ENCODE data around the gene NPIPB12.
"Not testable (repeated sequence)": the region's sequence is repeated elsewhere in the genome, so short reads cannot be mapped to it uniquely, and the experiment has no call there.

NPIPB12 gene

GRCh38 chr16:29506308-29506707 lies at the start of gene NPIPB12:
Gene NPIPB12 (minus strand): TSS chr16:29506408.
- DNase-seq, result not testable (repeated sequence)

- DNase-seq, result not testable (repeated sequence)
Measured at GRCh38 chr16:29521520-29521919, 15.3 kb upstream of the NPIPB12 start.

DNA sequence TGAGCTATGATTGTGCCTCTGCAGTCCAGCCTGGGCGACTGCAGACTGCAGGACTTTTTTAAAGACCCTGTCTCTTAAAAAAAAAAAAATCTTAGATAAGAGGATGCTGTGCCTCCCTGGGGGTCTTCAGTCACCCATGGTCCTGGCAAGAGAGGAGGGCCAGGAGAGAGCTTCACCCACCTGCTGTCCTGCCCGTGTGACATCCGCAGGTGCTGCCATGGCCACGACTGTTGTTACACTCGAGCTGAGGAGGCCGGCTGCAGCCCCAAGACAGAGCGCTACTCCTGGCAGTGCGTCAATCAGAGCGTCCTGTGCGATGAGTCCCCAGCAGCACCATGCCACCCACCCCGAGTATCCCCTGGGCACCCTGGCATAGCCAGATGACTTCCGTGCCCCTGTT lies 23.9 kb downstream of the NPIPB12 start:
- not testable (repeated sequence) for DNase-seq

GRCh38 chr16:29472065-29472464 lies 34.1 kb downstream of the NPIPB12 start:
- not testable (repeated sequence) for DNase-seq

GRCh38 chr16:29469660-29470059 lies 36.5 kb downstream of the NPIPB12 start:
- not testable (repeated sequence) for DNase-seq

DNA sequence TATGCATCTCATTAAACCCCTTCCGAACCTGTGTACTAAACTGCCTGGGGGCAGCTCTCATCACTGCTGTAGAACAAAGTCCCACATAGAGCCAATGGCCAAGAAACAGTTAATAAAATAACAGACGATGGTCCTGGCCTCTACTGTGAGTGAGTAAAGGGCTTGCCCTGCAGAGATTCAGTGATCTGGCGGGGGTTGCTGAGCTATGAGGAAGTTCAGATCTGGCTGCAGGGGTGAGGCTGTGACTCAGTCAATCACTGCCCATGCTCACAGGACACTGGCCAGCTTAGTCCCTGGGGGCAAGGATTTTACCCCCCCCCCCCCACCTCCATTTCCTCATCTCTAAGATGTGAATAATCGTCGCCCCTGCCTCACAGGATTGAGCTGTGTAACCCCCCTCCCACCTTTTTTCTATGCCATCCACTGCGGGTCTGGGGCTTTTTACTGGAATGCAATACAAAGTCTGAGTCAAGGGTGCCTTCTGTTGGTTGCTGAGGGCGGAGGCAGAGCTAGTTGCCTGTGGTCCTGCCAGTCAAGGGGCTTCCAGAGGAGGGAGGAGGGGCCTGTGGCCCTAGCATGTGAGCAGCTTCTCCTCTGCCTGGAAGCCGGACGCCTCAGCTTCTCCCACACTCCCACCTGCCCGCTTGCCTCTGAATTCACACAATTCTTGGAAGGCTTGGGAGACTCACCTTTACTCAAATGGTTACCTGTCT lies 38.4 kb downstream of the NPIPB12 start:
- not testable (repeated sequence) for DNase-seq

DNA sequence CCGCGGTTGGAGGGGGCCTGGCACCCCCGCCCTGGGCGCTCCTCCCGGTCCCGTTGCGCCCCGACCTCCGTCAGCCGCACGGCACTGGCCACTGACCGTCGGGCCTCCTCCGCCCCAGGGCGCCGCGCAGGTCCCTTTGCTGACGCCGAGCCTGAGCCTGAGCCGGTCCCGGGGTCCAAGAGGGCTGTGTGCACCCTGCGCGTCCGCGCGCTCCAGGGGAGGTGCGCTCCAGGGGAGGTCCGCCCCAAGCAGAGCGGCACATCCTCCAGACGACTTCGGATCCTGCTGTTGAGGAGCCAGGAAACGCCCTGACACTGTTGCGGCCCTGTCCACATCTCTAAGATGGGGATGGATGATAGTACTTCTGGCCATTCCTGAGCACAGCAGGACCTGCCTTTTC lies 39.3 kb downstream of the NPIPB12 start:
- not testable (repeated sequence) for DNase-seq

DNA sequence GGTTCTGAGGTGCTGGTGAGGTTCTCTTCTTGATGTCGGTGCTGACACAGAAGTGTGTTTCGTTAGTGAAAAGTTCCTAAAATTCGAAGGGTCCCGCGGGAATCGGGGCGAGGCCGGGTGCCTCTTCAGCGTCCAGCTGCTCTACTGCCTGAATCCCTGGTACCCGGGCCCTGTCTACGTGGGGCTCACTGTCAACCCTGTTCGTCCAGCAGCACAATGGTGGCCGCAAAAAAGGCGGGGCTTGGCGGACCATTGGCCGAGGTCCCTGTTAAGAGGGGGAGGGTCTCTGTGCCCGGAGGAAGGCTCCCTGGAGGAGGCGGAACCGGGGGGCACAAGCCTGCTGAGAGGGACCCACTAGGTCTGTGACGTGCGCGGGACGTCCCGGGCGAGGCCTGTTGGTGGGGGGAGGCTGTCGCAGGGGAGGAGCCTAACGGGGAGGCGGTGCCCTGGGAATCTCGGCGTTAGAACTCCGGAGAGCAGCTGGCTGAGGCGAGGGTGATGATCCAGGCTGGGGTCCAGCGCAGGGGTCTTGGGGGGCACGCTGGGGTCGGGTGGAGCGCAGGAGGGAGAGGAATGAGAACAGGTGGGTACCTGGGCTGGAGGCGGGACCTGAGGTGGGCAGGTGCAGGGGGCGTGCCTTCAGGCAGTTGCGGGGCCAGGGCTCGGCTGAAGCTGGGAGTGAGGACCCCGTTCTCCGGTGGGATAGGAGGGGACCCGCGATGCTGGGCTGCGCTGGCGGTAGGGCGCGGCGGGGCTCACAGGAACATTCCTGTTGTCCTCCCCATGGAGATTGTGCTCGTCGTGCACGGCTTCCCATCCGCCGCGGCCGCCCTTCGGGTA lies 40.0 kb downstream of the NPIPB12 start:
- DNase-seq, result not testable (repeated sequence)

DNA sequence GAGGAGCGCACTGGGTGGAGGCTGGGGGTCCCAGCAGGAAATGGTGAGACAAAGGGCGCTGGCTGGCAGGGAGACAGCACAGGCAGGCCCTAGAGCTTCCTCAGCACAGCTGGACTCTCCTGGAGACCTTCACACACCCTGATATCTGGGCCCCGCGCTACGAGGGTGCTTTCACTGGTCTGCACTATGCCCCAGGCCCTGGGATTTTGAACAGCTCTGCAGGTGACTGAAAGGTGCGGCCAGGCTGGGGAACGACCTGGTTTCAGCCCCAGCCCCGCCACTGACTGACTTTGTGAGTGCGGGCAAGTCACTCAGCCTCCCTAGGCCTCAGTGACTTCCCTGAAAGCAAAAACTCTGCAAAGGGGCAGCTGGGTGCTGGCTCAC lies 45.6 kb downstream of the NPIPB12 start:
- DNase-seq, result not testable (repeated sequence)

DNA sequence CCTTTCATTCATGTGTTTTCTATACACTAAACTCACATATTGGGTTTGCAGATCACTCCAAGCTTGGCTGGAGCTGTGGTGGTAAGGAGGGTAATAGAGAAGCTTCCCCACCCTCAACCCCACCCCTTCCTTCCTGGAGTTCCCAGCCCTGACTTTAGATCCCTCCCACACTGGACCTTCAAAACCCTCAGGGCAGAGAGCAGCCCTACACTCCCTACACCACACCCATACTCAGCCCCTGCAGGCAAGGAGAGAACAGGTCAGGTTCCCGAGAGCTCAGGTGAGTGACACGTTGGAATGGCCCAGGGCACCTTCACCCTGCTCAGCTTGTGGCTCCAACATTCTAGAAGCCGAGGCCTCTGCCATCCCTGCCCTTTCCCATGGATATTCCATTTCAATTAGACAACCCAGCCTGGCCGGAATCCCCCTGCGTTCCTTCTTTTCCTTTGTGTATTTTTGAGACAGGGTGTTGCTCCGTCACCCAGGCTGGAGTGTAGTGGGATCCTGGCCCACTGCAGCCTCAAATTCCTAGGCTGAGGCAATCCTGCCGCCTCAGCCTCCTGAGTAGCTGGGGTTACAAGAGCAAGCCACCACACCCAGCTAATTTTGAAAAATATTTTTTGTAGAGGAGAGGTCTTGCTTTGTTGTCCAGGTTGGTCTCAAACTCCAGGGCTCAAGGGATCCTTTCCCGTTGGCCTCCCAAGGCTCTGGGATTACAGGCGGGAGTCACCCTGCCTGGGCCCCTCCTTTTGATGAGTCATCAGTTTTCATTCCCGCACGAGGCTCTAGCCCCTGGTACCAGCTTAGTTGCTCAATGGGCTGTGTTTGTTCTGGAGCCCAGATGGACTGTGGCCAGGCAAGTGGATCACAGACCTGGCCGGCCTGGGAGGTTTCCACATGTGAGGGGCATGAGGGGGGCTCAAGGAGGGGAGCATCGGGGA lies 46.2 kb downstream of the NPIPB12 start, which contains the start of gene SULT1A4:
TSS of gene SULT1A4 (plus strand) at position 208 of the 941 bp plus-strand sequence. CDS start 1,473 bp downstream, outside the sequence.
- DNase-seq, result not testable (repeated sequence)

DNA sequence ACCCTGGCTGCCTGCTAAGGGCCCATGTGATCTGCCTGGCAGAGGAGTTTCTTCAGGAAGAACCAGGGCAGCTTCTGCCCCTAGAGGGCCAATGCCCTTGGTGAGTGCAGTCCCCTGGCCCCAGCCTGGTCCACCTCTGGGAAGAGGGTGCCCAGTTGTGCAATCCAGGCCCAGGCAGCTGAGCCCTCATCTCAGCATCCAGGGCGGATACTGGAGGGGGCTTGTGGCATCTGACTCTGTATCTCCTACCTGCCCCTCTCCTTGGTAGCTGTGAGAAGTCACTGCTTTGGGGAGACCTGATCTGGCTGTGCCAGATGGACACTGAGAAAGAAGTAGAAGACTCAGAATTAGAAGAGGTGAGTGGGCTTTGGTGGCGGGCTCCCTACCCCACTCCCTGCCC lies 48.5 kb downstream of the NPIPB12 start:
- DNase-seq, result not testable (repeated sequence)

- DNase-seq, result not testable (repeated sequence)
Measured at GRCh38 chr16:29454828-29455227, 51.4 kb downstream of the NPIPB12 start.

- DNase-seq, result not testable (repeated sequence)
Measured at GRCh38 chr16:29454269-29454668, 51.9 kb downstream of the NPIPB12 start, which contains the start of the genes BOLA2 and SLX1B. Gene BOLA2 (minus strand): TSS chr16:29454351. CDS start chr16:29454253, 98 bp downstream. Gene SLX1B (plus strand): TSS chr16:29454533.

GRCh38 chr16:29453754-29454153 lies 52.5 kb downstream of the NPIPB12 start:
- DNase-seq, result not testable (repeated sequence)

All from HCEC 1CT (cell line).